ENCODE results near the gene PDXDC1. TPM values are rescaled to one million over a fixed set of nuclear protein-coding genes. Genes with fewer than 3 reads are reported as not detected.

PDXDC1 gene
- total RNA-seq, 2 experiments from 2014 or later: 64.0 to 75.0 TPM

GRCh38 chr16:15037745-15038144 lies 62.9 kb downstream of the PDXDC1 start:
- no peak overlapping the region for H3K4me3 Mint-ChIP-seq
- Histone ChIP-seq H3K9me3 (ENCODE audit: control insufficient read depth in 1 of 2, insufficient read depth in 1 of 2, low read length in 2 of 2) (no peaks in the 10 kb centered on the region), H3K27me3 (ENCODE audit: control insufficient read depth in 1 of 2, insufficient read depth in 2 of 2, low read length in 2 of 2) (no peaks in the 10 kb centered on the region), H3K36me3 (ENCODE audit: insufficient read depth, low read length) (peaks cover 82% of the 10 kb centered on the region), H3K4me1 (ENCODE audit: insufficient read depth, low read length) (no peaks in the 10 kb centered on the region), H3K4me3 (ENCODE audit: low read length) (no peak overlapping the region), H3K27ac (ENCODE audit: low read depth in 1 of 2, low read length in 2 of 2) (no peak overlapping the region)
- peaks cover 92% of the 10 kb centered on the region for H3K36me3 Mint-ChIP-seq (ENCODE audit: low read depth)
- ATAC-seq (ENCODE audit: poor library complexity): no peak
- H3K9me3 Mint-ChIP-seq: no peaks in the 10 kb centered on the region
- intact Hi-C loops (cut with DNase I, micrococcal nuclease): loop anchor here in 1 of 2 experiments (2.0 kb wide), 1 partner anchor 15 kb away; no protein-coding TSS in a partner anchor
- H3K4me1 Mint-ChIP-seq (ENCODE audit: low read depth): peaks cover under 1% of the 10 kb centered on the region
- no peak overlapping the region for H3K27ac Mint-ChIP-seq
- DNase-seq: no peak
- POLR2A ChIA-PET: interaction anchor here (1.5 kb wide), 1 partner anchor 12 kb away, joined by 3 read pairs; no protein-coding TSS in a partner anchor
- CTCF ChIA-PET: no interaction called here
- TF ChIP-seq CTCF (IDR thresholded peaks at IDR 0.05): no peak
- no peaks in the 10 kb centered on the region for H3K27me3 Mint-ChIP-seq

- H3K9me3 Mint-ChIP-seq: no peaks in the 10 kb centered on the region
- no peaks in the 10 kb centered on the region for H3K27me3 ChIP-seq (ENCODE audit: control insufficient read depth in 1 of 2, insufficient read depth in 2 of 2, low read length in 2 of 2)
- H3K4me3 ChIP-seq (ENCODE audit: low read length): no peak overlapping the region
- POLR2A ChIA-PET: interaction anchor here (0.8 kb wide), 1 partner anchor 18 kb away, joined by 3 read pairs; no protein-coding TSS in a partner anchor
- intact Hi-C loops (cut with DNase I, micrococcal nuclease): loop anchor here in 1 of 2 experiments (2.0 kb wide), 1 partner anchor 14 kb away; no protein-coding TSS in a partner anchor
- no peak overlapping the region for H3K4me3 Mint-ChIP-seq
- ATAC-seq (ENCODE audit: poor library complexity) (no peak), DNase-seq (no peak)
- no peak for TF ChIP-seq CTCF (IDR thresholded peaks at IDR 0.05)
- H3K36me3 Mint-ChIP-seq (ENCODE audit: low read depth): peaks cover 83% of the 10 kb centered on the region
- no peaks in the 10 kb centered on the region for H3K27me3 Mint-ChIP-seq
- no peaks in the 10 kb centered on the region for H3K4me1 Mint-ChIP-seq (ENCODE audit: low read depth)
- CTCF ChIA-PET: no interaction called here
- no peaks in the 10 kb centered on the region for H3K4me1 ChIP-seq (ENCODE audit: insufficient read depth, low read length)
- peaks cover 73% of the 10 kb centered on the region for H3K36me3 ChIP-seq (ENCODE audit: insufficient read depth, low read length)
- no peak overlapping the region for H3K27ac Mint-ChIP-seq
- no peak overlapping the region for H3K27ac ChIP-seq (ENCODE audit: low read depth in 1 of 2, low read length in 2 of 2)
- H3K9me3 ChIP-seq (ENCODE audit: control insufficient read depth in 1 of 2, insufficient read depth in 1 of 2, low read length in 2 of 2): no peaks in the 10 kb centered on the region
Measured at GRCh38 chr16:15038689-15039088, 63.9 kb downstream of the PDXDC1 start.

- intact Hi-C loops (cut with DNase I, micrococcal nuclease): no loop called here
- CTCF ChIA-PET: no interaction called here
- H3K27me3 ChIP-seq (ENCODE audit: control insufficient read depth in 1 of 2, insufficient read depth in 2 of 2, low read length in 2 of 2): no peaks in the 10 kb centered on the region
- Mint-ChIP-seq H3K4me3 (no peak overlapping the region), H3K27me3 (no peaks in the 10 kb centered on the region), H3K27ac (no peak overlapping the region), H3K36me3 (ENCODE audit: low read depth) (peaks cover 74% of the 10 kb centered on the region), H3K4me1 (ENCODE audit: low read depth) (no peaks in the 10 kb centered on the region), H3K9me3 (no peaks in the 10 kb centered on the region)
- no peak overlapping the region for H3K27ac ChIP-seq (ENCODE audit: low read depth in 1 of 2, low read length in 2 of 2)
- DNase-seq (no peak), ATAC-seq (ENCODE audit: poor library complexity) (no peak)
- peaks cover 50% of the 10 kb centered on the region for H3K36me3 ChIP-seq (ENCODE audit: insufficient read depth, low read length)
- no peak overlapping the region for H3K4me3 ChIP-seq (ENCODE audit: low read length)
- POLR2A ChIA-PET: interaction anchor here (1.4 kb wide), 1 partner anchor 14 kb away, joined by 4 read pairs; no protein-coding TSS in a partner anchor
- no peaks in the 10 kb centered on the region for H3K9me3 ChIP-seq (ENCODE audit: control insufficient read depth in 1 of 2, insufficient read depth in 1 of 2, low read length in 2 of 2)
- no peaks in the 10 kb centered on the region for H3K4me1 ChIP-seq (ENCODE audit: insufficient read depth, low read length)
- TF ChIP-seq CTCF (IDR thresholded peaks at IDR 0.05): no peak
Measured at GRCh38 chr16:15041271-15042004, 66.6 kb downstream of the PDXDC1 start.

Measured in CD4-positive, alpha-beta T cell (primary cell).